OCI-LY7 (cell line): ENCODE measurements around the gene PLXNA3. TPM values are rescaled to one million over a fixed set of nuclear protein-coding genes. Genes with fewer than 3 reads are reported as not detected.
A peak's percentile ranks its signal among the peaks of the same experiment; 100 is the strongest.

Experiments used
- BruUV-seq: library from RNA; stranded (reverse); fragments of 400-500 nt; replicated peaks from 2 replicates; lab custom pipeline; 2021; lab: Mats Ljungman, UMichigan
- CTCF ChIA-PET: fragments of 300-600 bp; sonication (Branson Sonifier 250); formaldehyde crosslinking; loops from one replicate; lab custom pipeline; 2022; ENCODE audit warnings: antibody characterized with exemption; ENCODE audit not compliant: unreplicated experiment; lab: Charles Lee
- POLR2A ChIA-PET: fragments of 300-600 bp; sonication (Branson Sonifier 250); formaldehyde crosslinking; loops from one replicate; lab custom pipeline; 2022; ENCODE audit warnings: antibody characterized with exemption; lab: Charles Lee
- DNase-seq: peaks from one replicate; pipeline ENCODE4 v3.0.0-alpha.2; 2015; ENCODE audit warnings: low spot score
- H2AFZ ChIP-seq: fragments of 200-600 bp; sonication (generic), shearing (Covaris generic); 2 replicates; pipeline ENCODE4 v1.6.1; 2014; ENCODE audit warnings: mild to moderate bottlenecking, antibody characterized with exemption, low read length, moderate library complexity
- H3K27ac ChIP-seq: fragments of 200-600 bp; sonication (generic); 2 replicates; pipeline ENCODE4 v1.5.1; 2014; ENCODE audit warnings: mixed run types, low read depth, mild to moderate bottlenecking, moderate library complexity, low read length, inconsistent platforms; ENCODE audit not compliant: poor library complexity, severe bottlenecking
- H3K36me3 ChIP-seq: fragments of 200-600 bp; sonication (generic); 2 replicates; pipeline ENCODE4 v1.6.1; 2014; ENCODE audit warnings: mild to moderate bottlenecking, antibody characterized with exemption, low read length, moderate library complexity, mixed read lengths; ENCODE audit not compliant: insufficient read depth
- H3K4me1 ChIP-seq: fragments of 200-600 bp; sonication (generic); 2 replicates; pipeline ENCODE4 v1.5.1; 2014; ENCODE audit warnings: mild to moderate bottlenecking, low read length; ENCODE audit not compliant: insufficient read depth, poor library complexity, severe bottlenecking
- H3K4me2 ChIP-seq: fragments of 200-600 bp; sonication (generic); 2 replicates; pipeline ENCODE4 v1.6.1; 2014; ENCODE audit warnings: mild to moderate bottlenecking, low read length
- H3K4me3 ChIP-seq: fragments of 200-600 bp; sonication (generic); 2 replicates; pipeline ENCODE4 v1.5.1; 2014; ENCODE audit warnings: mild to moderate bottlenecking, low read depth, low read length; ENCODE audit not compliant: poor library complexity, severe bottlenecking
- H3K79me2 ChIP-seq: fragments of 200-600 bp; sonication (generic); 2 replicates; pipeline ENCODE4 v1.6.1; 2016; ENCODE audit warnings: low read depth, mild to moderate bottlenecking, low read length, moderate library complexity, mixed read lengths; ENCODE audit not compliant: insufficient read depth
- H3K9me2 ChIP-seq: fragments of 200-600 bp; sonication (generic); 2 replicates; pipeline ENCODE4 v1.6.1; 2016; ENCODE audit warnings: mild to moderate bottlenecking, low read length, mixed read lengths; ENCODE audit not compliant: insufficient read depth
- H3K9me3 ChIP-seq: fragments of 200-600 bp; sonication (generic); 2 replicates; pipeline ENCODE4 v1.6.1; 2014; ENCODE audit warnings: mild to moderate bottlenecking, mixed run types, low read length, mixed read lengths
- H4K20me1 ChIP-seq: fragments of 200-600 bp; sonication (generic); 2 replicates; pipeline ENCODE4 v1.6.1; 2014; ENCODE audit warnings: mild to moderate bottlenecking, antibody characterized with exemption, low read length, moderate library complexity, mixed read lengths; ENCODE audit not compliant: insufficient read depth
- EZH2phosphoT487 ChIP-seq: fragments of 200-600 bp; sonication (generic); IDR thresholded peaks from 2 replicates; pipeline ENCODE4 v1.6.1; 2018; ENCODE audit warnings: low read depth, borderline replicate concordance, mild to moderate bottlenecking, mixed run types, antibody characterized with exemption, low read length, moderate library complexity, mixed read lengths
- intact Hi-C: fragments of 100-400 bp; cut with micrococcal nuclease; formaldehyde crosslinking; loops from one replicate; pipeline ENCODE4 v1.10.0; 2022; ENCODE audit not compliant: unreplicated experiment
- total RNA-seq, 2 experiments: library from RNA; depleted of rRNA in 1 of 2; stranded (reverse); fragments of >200 nt in 1 of 2; shearing (Covaris generic) in 1 of 2; gene quantifications; 2 replicates each; pipeline ENCODE4 v1.2.3, GENCODE V29; 2014 to 2022
- TF ChIP-seq, protein P1 (sequence below): fragments of 200-600 bp; sonication (generic); conservative IDR thresholded peaks from 2 replicates; pipeline ENCODE4 v1.5.1; 2014; ENCODE audit warnings: mild to moderate bottlenecking, antibody characterized with exemption, low read length, moderate library complexity, mixed read lengths

Gene PLXNA3
- total RNA-seq, 2 experiments from 2014 or later: 5.6 to 8.0 TPM

GRCh38 chrX:154437971-154438893, 19.8 kb upstream of the PLXNA3 start:
- Histone ChIP-seq H4K20me1 (no peaks in the 10 kb centered on the region), H3K4me2 (peak overlapping the region; percentile 95), H3K4me3 (peak overlapping the region; percentile 83), H3K79me2 (peaks cover 17% of the 10 kb centered on the region), H3K27ac (no peak overlapping the region), H3K4me1 (peaks cover 15% of the 10 kb centered on the region), H3K9me3 (no peaks in the 10 kb centered on the region), H2AFZ (no peak overlapping the region), H3K9me2 (no peaks in the 10 kb centered on the region), H3K36me3 (peaks cover 35% of the 10 kb centered on the region; the same call in 1 of the 2 replicates)
- ChIA-PET POLR2A (no interaction called here), CTCF (no interaction called here)
- no peak for DNase-seq
- TF ChIP-seq, protein P1, sequence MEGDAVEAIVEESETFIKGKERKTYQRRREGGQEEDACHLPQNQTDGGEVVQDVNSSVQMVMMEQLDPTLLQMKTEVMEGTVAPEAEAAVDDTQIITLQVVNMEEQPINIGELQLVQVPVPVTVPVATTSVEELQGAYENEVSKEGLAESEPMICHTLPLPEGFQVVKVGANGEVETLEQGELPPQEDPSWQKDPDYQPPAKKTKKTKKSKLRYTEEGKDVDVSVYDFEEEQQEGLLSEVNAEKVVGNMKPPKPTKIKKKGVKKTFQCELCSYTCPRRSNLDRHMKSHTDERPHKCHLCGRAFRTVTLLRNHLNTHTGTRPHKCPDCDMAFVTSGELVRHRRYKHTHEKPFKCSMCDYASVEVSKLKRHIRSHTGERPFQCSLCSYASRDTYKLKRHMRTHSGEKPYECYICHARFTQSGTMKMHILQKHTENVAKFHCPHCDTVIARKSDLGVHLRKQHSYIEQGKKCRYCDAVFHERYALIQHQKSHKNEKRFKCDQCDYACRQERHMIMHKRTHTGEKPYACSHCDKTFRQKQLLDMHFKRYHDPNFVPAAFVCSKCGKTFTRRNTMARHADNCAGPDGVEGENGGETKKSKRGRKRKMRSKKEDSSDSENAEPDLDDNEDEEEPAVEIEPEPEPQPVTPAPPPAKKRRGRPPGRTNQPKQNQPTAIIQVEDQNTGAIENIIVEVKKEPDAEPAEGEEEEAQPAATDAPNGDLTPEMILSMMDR: no peak
- no peak for TF ChIP-seq EZH2phosphoT487
- BruUV-seq: no TSS peak
- intact Hi-C loops: no loop called here

DNA sequence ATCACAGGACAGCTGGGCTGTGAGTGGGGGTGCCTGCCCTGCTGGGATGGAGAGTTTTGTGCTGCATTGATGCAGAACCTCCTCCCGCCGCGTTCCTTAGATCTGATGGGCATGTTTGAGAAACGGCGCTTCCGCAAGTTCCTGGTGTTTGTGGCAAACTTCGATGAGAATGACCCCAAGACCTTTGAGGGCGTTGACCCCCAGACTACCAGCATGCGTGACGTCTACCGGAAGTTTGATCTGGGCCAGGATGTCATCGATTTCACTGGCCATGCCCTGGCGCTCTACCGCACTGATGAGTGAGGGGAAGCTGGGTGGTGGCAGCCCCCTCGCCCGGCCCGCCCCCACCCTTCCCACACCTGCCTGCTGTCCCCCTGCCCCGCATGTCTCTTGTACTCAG, 18.2 kb upstream of the PLXNA3 start:
- Histone ChIP-seq H3K4me3 (no peak overlapping the region), H3K79me2 (peaks cover 17% of the 10 kb centered on the region), H4K20me1 (no peaks in the 10 kb centered on the region), H3K9me2 (no peaks in the 10 kb centered on the region), H3K27ac (no peak overlapping the region), H3K4me1 (peaks cover 27% of the 10 kb centered on the region), H3K36me3 (peaks cover 35% of the 10 kb centered on the region; the same call in 1 of the 2 replicates), H3K4me2 (no peak overlapping the region), H3K9me3 (no peaks in the 10 kb centered on the region), H2AFZ (no peak overlapping the region)
- intact Hi-C loops: no loop called here
- TF ChIP-seq, protein P1: no peak
- no peak for TF ChIP-seq EZH2phosphoT487
- CTCF ChIA-PET: no interaction called here
- no peak for DNase-seq
- POLR2A ChIA-PET: no interaction called here
- BruUV-seq: no TSS peak
